ENCODE results near the gene NR1H4.

NR1H4 gene

DNA sequence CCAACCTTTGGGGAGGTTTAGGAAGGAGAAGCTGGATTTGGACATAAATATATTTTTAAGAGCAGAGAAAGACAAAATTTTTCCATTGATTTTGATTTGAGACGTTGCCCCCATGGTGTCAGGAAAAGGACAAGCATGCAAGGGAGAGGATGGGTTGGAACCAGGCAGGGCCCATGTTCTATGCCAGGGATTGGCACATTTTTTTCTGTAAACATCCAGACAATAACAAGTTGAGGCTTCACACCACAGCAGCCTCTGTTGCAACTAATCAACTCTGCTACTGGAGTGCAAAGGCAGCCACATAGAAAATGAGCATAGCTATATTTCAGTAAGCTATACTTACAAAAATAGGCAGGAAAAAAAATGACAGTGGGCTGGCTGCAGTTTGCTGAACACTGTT lies 44.7 kb downstream of the NR1H4 start:
- TF ChIP-seq, protein P1, sequence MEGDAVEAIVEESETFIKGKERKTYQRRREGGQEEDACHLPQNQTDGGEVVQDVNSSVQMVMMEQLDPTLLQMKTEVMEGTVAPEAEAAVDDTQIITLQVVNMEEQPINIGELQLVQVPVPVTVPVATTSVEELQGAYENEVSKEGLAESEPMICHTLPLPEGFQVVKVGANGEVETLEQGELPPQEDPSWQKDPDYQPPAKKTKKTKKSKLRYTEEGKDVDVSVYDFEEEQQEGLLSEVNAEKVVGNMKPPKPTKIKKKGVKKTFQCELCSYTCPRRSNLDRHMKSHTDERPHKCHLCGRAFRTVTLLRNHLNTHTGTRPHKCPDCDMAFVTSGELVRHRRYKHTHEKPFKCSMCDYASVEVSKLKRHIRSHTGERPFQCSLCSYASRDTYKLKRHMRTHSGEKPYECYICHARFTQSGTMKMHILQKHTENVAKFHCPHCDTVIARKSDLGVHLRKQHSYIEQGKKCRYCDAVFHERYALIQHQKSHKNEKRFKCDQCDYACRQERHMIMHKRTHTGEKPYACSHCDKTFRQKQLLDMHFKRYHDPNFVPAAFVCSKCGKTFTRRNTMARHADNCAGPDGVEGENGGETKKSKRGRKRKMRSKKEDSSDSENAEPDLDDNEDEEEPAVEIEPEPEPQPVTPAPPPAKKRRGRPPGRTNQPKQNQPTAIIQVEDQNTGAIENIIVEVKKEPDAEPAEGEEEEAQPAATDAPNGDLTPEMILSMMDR (IDR thresholded peaks at IDR 0.05; ENCODE audit: low read depth, low read length, missing control alignments) = no peak
- H3K4me3 ChIP-seq (replicated peaks; ENCODE audit: low read depth, low read length) = no peak overlapping the region
- no peak for DNase-seq (ENCODE audit: extremely low read depth, low read depth)

DNA sequence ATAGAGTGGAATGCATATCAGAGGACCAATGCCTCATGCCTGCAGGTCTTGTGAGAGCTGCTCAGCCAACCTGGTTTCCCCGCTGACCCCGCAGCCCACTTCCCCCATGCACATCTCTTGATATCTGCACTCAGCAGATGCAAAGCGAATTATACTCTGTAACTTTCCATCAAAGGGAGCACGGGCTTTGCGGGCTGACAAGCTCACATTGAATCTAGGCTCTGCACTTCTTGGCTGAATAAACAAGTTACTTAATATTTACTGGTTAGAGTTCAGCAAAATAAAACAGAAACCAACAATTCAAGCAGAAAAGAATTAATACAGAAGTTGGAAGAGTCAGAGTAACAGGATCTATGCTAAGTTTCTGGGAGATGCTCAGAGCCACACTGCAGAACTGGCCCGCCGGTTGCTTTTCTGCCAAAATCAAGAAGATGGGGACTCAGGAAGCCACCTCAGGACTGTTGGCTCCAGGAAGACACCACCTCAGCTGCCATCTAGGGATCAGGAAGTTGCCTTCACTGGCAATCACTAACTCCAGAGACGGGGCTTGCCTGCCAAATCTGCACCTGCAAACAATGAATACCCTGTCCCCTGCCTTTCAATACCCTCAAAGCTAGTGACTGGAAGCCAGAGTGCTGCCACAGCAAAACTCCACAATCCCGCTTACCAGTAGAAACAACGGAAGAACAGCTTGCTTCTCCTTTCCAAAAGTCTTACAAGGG lies 46.5 kb downstream of the NR1H4 start:
- DNase-seq (ENCODE audit: extremely low read depth, low read depth) = no peak
- TF ChIP-seq, protein P1 (IDR thresholded peaks at IDR 0.05; ENCODE audit: low read depth, low read length, missing control alignments) = no peak
- H3K4me3 ChIP-seq (replicated peaks; ENCODE audit: low read depth, low read length) = no peak overlapping the region

DNA sequence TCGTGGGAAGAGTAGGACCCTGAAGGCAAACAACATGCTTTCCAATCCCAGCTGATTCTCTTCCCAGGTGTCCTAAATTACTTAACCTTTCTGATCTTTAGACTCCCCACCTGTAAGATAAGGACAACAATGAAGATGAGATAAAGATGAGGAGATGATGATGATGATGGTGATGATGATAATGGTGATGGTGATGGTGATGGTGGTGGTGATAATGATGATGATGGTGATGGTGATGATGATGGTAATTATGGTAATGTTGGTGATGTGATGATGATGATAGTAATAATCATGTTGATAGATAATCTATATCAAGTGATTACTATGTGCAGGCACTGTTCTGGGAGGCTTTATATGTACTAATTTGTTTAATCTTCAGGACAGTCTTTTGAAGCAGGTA lies 48.3 kb downstream of the NR1H4 start:
- TF ChIP-seq, protein P1 (IDR thresholded peaks at IDR 0.05; ENCODE audit: low read depth, low read length, missing control alignments) = no peak
- no peak for DNase-seq (ENCODE audit: extremely low read depth, low read depth)
- no peak overlapping the region for H3K4me3 ChIP-seq (replicated peaks; ENCODE audit: low read depth, low read length)

DNA sequence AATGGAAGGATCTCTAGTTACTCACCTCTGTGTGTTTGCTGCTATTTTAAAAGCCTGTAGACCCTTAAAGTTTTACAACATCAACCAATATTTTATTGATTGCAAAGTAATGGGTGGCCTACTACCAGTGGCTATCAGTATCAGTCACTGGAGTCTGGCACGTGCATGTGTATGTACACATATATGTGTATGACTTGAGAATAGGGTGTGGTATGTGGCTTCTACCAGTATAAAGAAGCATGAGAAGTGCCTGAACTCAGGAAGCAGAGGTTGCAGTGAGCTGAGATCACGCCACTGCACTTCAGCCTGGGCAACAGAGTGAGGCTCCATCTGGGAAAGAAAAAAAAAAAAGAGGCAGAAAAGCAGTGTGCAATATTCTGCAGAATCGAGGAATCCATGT lies 54.4 kb downstream of the NR1H4 start:
- no peak overlapping the region for H3K4me3 ChIP-seq (replicated peaks; ENCODE audit: low read depth, low read length)
- DNase-seq (ENCODE audit: extremely low read depth, low read depth) = no peak
- TF ChIP-seq, protein P1 (IDR thresholded peaks at IDR 0.05; ENCODE audit: low read depth, low read length, missing control alignments) = no peak

DNA sequence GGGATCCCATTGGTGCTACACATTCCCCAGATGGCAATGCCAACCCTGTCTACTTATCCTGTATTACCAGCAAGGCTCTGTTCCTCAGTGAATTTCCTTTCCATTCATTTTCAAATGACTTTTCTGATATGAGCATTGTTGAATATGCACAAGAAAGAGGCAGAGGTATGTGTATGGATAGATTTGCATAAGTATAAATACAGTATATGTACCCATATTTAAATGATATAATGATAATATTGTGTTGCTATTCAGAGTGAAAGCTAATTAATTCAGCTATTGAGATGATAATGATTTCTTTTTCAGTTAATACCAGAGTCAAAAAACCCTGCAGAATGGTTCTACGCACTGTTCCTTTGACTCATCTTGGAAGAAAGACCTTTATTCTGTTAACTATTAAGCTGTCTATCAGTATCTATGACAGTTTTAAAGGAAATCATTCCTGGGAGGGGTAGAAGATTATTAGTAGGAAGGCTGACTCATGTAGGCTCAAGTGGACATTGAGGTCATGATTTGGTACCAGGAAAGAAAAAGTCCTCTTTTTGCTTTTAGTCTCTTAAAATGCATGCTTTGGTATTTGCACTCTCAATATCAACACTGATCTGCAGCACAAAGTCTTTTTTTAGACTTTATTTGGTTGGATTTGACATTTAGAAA lies 54.9 kb downstream of the NR1H4 start:
- no peak overlapping the region for H3K4me3 ChIP-seq (replicated peaks; ENCODE audit: low read depth, low read length)
- DNase-seq (ENCODE audit: extremely low read depth, low read depth) = no peak
- TF ChIP-seq, protein P1 (IDR thresholded peaks at IDR 0.05; ENCODE audit: low read depth, low read length, missing control alignments) = no peak

DNA sequence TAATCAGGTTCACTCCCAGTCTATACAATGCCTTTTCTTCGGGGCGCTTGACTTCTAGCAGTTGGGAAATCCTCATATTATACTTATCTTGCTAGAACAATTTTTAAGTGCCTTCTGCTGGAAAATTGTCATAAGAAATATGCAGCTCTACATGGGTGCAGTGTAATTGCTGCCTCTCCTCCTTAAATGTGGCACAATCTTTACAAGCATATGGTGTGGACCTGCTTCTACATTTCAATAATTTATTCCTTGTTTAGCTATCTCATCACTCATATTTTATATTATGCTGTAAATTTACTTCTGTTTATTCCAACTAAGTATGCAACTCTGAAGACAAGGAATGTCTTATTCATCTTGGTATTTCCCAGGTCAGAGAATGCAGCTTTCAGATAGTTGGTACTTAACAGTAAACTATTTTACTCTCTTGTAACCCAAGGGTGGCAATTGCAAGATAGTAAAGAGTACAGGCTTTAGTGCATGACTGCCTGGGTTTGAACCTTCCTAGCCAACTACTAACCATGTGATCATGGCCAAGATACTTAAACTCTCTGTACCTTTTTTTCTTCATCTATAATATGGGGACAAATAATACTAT lies 56.2 kb downstream of the NR1H4 start:
- no peak for DNase-seq (ENCODE audit: extremely low read depth, low read depth)
- TF ChIP-seq, protein P1 (IDR thresholded peaks at IDR 0.05; ENCODE audit: low read depth, low read length, missing control alignments) = no peak
- no peak overlapping the region for H3K4me3 ChIP-seq (replicated peaks; ENCODE audit: low read depth, low read length)
